Measurements from ENCODE around the gene BCAS1.

The BCAS1 gene

GRCh38 chr20:54029176-54029575 is 41.2 kb downstream of the BCAS1 start:
- no peak for DNase-seq (ENCODE audit: extremely low read depth, insufficient read length)
- Histone ChIP-seq H3K36me3 (ENCODE audit: control insufficient read depth, insufficient read depth, low read length) (no peaks in the 10 kb centered on the region), H3K4me3 (replicated peaks; ENCODE audit: low read depth, low read length) (no peak overlapping the region), H3K27me3 (replicated peaks; ENCODE audit: control insufficient read depth, insufficient read depth, low read length) (no peaks in the 10 kb centered on the region)
- TF ChIP-seq CTCF (IDR thresholded peaks at IDR 0.05; ENCODE audit: insufficient read depth, low read length, poor library complexity, severe bottlenecking): no peak

- TF ChIP-seq CTCF (IDR thresholded peaks at IDR 0.05; ENCODE audit: insufficient read depth, low read length, poor library complexity, severe bottlenecking): no peak
- no peak for DNase-seq (ENCODE audit: extremely low read depth, insufficient read length)
- Histone ChIP-seq H3K27me3 (replicated peaks; ENCODE audit: control insufficient read depth, insufficient read depth, low read length) (no peaks in the 10 kb centered on the region), H3K4me3 (replicated peaks; ENCODE audit: low read depth, low read length) (no peak overlapping the region), H3K36me3 (ENCODE audit: control insufficient read depth, insufficient read depth, low read length) (no peaks in the 10 kb centered on the region)
Measured at GRCh38 chr20:54028276-54029011, 42.0 kb downstream of the BCAS1 start.

- Histone ChIP-seq H3K27me3 (replicated peaks; ENCODE audit: control insufficient read depth, insufficient read depth, low read length) (no peaks in the 10 kb centered on the region), H3K36me3 (ENCODE audit: control insufficient read depth, insufficient read depth, low read length) (no peaks in the 10 kb centered on the region), H3K4me3 (replicated peaks; ENCODE audit: low read depth, low read length) (no peak overlapping the region)
- TF ChIP-seq CTCF (IDR thresholded peaks at IDR 0.05; ENCODE audit: insufficient read depth, low read length, poor library complexity, severe bottlenecking): no peak
- no peak for DNase-seq (ENCODE audit: extremely low read depth, insufficient read length)
Measured at GRCh38 chr20:54027704-54028103, 42.7 kb downstream of the BCAS1 start.

- no peak overlapping the region for H3K4me3 ChIP-seq (replicated peaks; ENCODE audit: low read depth, low read length)
- DNase-seq (ENCODE audit: extremely low read depth, insufficient read length): no peak
- no peak for TF ChIP-seq CTCF (IDR thresholded peaks at IDR 0.05; ENCODE audit: insufficient read depth, low read length, poor library complexity, severe bottlenecking)
- H3K27me3 ChIP-seq (replicated peaks; ENCODE audit: control insufficient read depth, insufficient read depth, low read length): no peaks in the 10 kb centered on the region
- H3K36me3 ChIP-seq (ENCODE audit: control insufficient read depth, insufficient read depth, low read length): no peaks in the 10 kb centered on the region
Measured at GRCh38 chr20:54026295-54027064, 43.9 kb downstream of the BCAS1 start.

- TF ChIP-seq CTCF (IDR thresholded peaks at IDR 0.05; ENCODE audit: insufficient read depth, low read length, poor library complexity, severe bottlenecking): no peak
- Histone ChIP-seq H3K36me3 (ENCODE audit: control insufficient read depth, insufficient read depth, low read length) (no peaks in the 10 kb centered on the region), H3K27me3 (replicated peaks; ENCODE audit: control insufficient read depth, insufficient read depth, low read length) (no peaks in the 10 kb centered on the region), H3K4me3 (replicated peaks; ENCODE audit: low read depth, low read length) (no peak overlapping the region)
- DNase-seq (ENCODE audit: extremely low read depth, insufficient read length): no peak
Measured at GRCh38 chr20:54025251-54025771, 45.1 kb downstream of the BCAS1 start.
